ENCODE data around the gene CPVL. TPM values are rescaled to one million over a fixed set of nuclear protein-coding genes. Genes with fewer than 3 reads are reported as not detected.

The CPVL gene
- polyA plus RNA-seq, 3 donors, result 67.9 to 70.7 (median 68.7) TPM

GRCh38 chr7:28954471-28954870 lies 191.9 kb downstream of the CPVL start:
- DNase-seq (ENCODE audit: low read depth in 3 of 3, low spot score in 2 of 3), result no peak

DNA sequence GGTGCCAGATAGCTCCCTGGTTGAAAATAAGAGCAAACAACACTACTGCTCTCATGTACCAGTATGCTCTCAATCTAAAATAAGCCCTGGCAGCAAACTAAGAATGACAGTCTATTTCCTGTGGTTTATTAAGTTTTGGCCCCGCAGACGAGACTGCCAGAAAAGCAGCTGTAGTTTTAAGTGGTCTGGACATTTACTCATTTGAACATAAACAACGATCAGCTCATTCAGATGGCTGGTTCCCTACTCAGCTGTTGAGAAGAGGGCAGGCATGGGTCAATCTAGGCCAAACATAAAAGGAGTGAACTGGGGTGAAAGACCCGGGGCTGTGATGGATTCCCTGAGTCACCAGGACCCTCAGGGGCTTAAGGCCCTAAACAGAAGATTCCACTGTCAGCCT lies 192.7 kb downstream of the CPVL start:
- no peak for DNase-seq (ENCODE audit: low read depth in 3 of 3, low spot score in 2 of 3)

Other genes starting within 250 kb of the CPVL start
- 10 to 100 TPM; 50.9 to 55.9 (median 51.9) TPM for gene TRIL, start 188.2 kb downstream of the CPVL start, polyA plus RNA-seq (ENCODE audit: insufficient read length in 3 of 3)
- 10 to 100 TPM; 14.3 to 20.8 (median 18.3) TPM for gene CHN2, start 48.2 kb upstream of the CPVL start, polyA plus RNA-seq (ENCODE audit: insufficient read length in 3 of 3)

All from right renal cortex interstitium (tissue), 3 donors.